PC-9 (cell line): ENCODE measurements around the gene RBM5. TPM values are rescaled to one million over a fixed set of nuclear protein-coding genes. Genes with fewer than 3 reads are reported as not detected.
A peak's percentile ranks its signal among the peaks of the same experiment; 100 is the strongest.

Experiments
- BruUV-seq: library from RNA; stranded (reverse); fragments of 400-500 nt; replicated peaks from 2 replicates; lab custom pipeline; 2021; lab: Mats Ljungman, UMichigan
- CTCF ChIA-PET: fragments of 300-600 bp; sonication (Branson Sonifier 250); formaldehyde crosslinking; loops from one replicate; lab custom pipeline; 2022; ENCODE audit warnings: antibody characterized with exemption; lab: Charles Lee
- POLR2A ChIA-PET: fragments of 300-600 bp; sonication (Branson Sonifier 250); formaldehyde crosslinking; loops from one replicate; lab custom pipeline; 2022; ENCODE audit warnings: antibody characterized with exemption; ENCODE audit not compliant: unreplicated experiment; lab: Charles Lee
- DNase-seq, 2 experiments: peaks; one replicate each; pipeline versions ENCODE4 v3.0.0 to v3.0.0-alpha.2; 2015 to 2022; ENCODE audit warnings: mixed read lengths in 1 of 2
- H2AFZ ChIP-seq: fragments of 200-600 bp; sonication (generic); 2 replicates; pipeline ENCODE4 v1.8.1; 2017; ENCODE audit warnings: antibody characterized with exemption
- H3F3A ChIP-seq: fragments of 200-600 bp; sonication (generic); 2 replicates; pipeline ENCODE4 v1.8.1; 2017; ENCODE audit warnings: antibody characterized with exemption, mild to moderate bottlenecking, low read depth; ENCODE audit not compliant: insufficient read depth
- H3K27ac ChIP-seq: fragments of 200-600 bp; sonication (generic); 2 replicates; pipeline ENCODE4 v1.6.1; 2016; ENCODE audit warnings: mixed run types
- H3K27me3 ChIP-seq: fragments of 200-600 bp; sonication (generic); 2 replicates; pipeline ENCODE4 v1.6.1; 2016; ENCODE audit warnings: low read depth, mixed run types; ENCODE audit not compliant: insufficient read depth
- H3K36me3 ChIP-seq: fragments of 200-600 bp; sonication (generic); 2 replicates; pipeline ENCODE4 v1.6.1; 2016; ENCODE audit warnings: low read depth, mixed run types
- H3K4me1 ChIP-seq: fragments of 200-600 bp; sonication (generic); replicated peaks from 2 replicates; pipeline ENCODE4 v1.6.1; 2016; ENCODE audit warnings: mixed run types; ENCODE audit not compliant: insufficient read depth
- H3K4me2 ChIP-seq: fragments of 200-600 bp; sonication (generic); 2 replicates; pipeline ENCODE4 v1.6.1; 2017; ENCODE audit warnings: mixed run types
- H3K4me3 ChIP-seq: fragments of 200-600 bp; sonication (generic); 2 replicates; pipeline ENCODE4 v1.6.1; 2016; ENCODE audit warnings: mixed run types
- H3K79me2 ChIP-seq: fragments of 200-600 bp; sonication (generic); 2 replicates; pipeline ENCODE4 v1.6.1; 2017; ENCODE audit warnings: low read depth, mixed run types
- H3K9me2 ChIP-seq: fragments of 200-600 bp; sonication (generic); 2 replicates; pipeline ENCODE4 v1.8.1; 2017; ENCODE audit warnings: mild to moderate bottlenecking; ENCODE audit not compliant: insufficient read depth
- H3K9me3 ChIP-seq: fragments of 200-600 bp; sonication (generic); 2 replicates; pipeline ENCODE4 v1.8.1; 2016; ENCODE audit warnings: low read depth; ENCODE audit not compliant: insufficient read depth
- H4K20me1 ChIP-seq: fragments of 200-600 bp; sonication (generic); 2 replicates; pipeline ENCODE4 v1.8.1; 2017; ENCODE audit not compliant: insufficient read depth
- CTCF ChIP-seq: fragments of 200-600 bp; sonication (generic); conservative IDR thresholded peaks from 2 replicates; pipeline ENCODE4 v1.6.1; 2017; ENCODE audit warnings: mixed run types, antibody characterized with exemption, mild to moderate bottlenecking, moderate library complexity
- EZH2 ChIP-seq: fragments of 200-600 bp; sonication (generic); IDR thresholded peaks from 2 replicates; pipeline ENCODE4 v1.8.0; 2017; ENCODE audit warnings: antibody characterized with exemption, low read depth
- intact Hi-C: fragments of 100-400 bp; cut with micrococcal nuclease; formaldehyde crosslinking; loops from one replicate; pipeline ENCODE4 v1.10.0; 2022; ENCODE audit not compliant: unreplicated experiment
- total RNA-seq: library from RNA; stranded (reverse); gene quantifications from 2 replicates; pipeline ENCODE4 v1.2.3, GENCODE V29; 2021

RBM5 gene
- total RNA-seq, 1 experiment from 2014 or later = 87.7 TPM

- Histone ChIP-seq H3K4me3 (peak overlapping the region; percentile 52; the same call in 1 of the 2 replicates), H2AFZ (no peak overlapping the region), H3F3A (no peaks in the 10 kb centered on the region), H3K27ac (no peak overlapping the region), H3K4me1 (peaks cover under 1% of the 10 kb centered on the region; the same call in 1 of the 2 replicates), H3K9me2 (no peaks in the 10 kb centered on the region), H4K20me1 (no peaks in the 10 kb centered on the region), H3K79me2 (no peaks in the 10 kb centered on the region), H3K9me3 (no peaks in the 10 kb centered on the region), H3K4me2 (peak overlapping the region; percentile 72), H3K36me3 (no peaks in the 10 kb centered on the region), H3K27me3 (no peaks in the 10 kb centered on the region)
- intact Hi-C loops = loop anchor here (1.0 kb wide), 3 partner anchors 11 to 35 kb away; no protein-coding TSS in a partner anchor
- no TSS peak for BruUV-seq
- TF ChIP-seq EZH2 (no peak), CTCF (no peak)
- POLR2A ChIA-PET = no interaction called here
- CTCF ChIA-PET = no interaction called here
- no peak for DNase-seq
These were observed 67.2 kb downstream of the RBM5 start for GRCh38 chr3:50155891-50156290.

- TF ChIP-seq CTCF (no peak), EZH2 (no peak)
- H3K9me2 ChIP-seq = no peaks in the 10 kb centered on the region
- no peak overlapping the region for H2AFZ ChIP-seq
- no peaks in the 10 kb centered on the region for H3K9me3 ChIP-seq
- no peak overlapping the region for H3K27ac ChIP-seq
- ChIA-PET POLR2A (interaction anchor here (0.5 to 0.7 kb wide), 2 partner anchors 79 to 148 kb away, joined by 3 to 9 read pairs; no protein-coding TSS in a partner anchor), CTCF (no interaction called here)
- no peaks in the 10 kb centered on the region for H3K27me3 ChIP-seq
- intact Hi-C loops = no loop called here
- TSS peak; percentile 59 for BruUV-seq
- H3K4me1 ChIP-seq = peaks cover 5% of the 10 kb centered on the region
- H4K20me1 ChIP-seq = no peaks in the 10 kb centered on the region
- H3F3A ChIP-seq = 0 out of 2 replicates have a peak, but pooled peaks cover 3% of the 10 kb centered on the region
- no peaks in the 10 kb centered on the region for H3K36me3 ChIP-seq
- no peak overlapping the region for H3K4me2 ChIP-seq
- H3K4me3 ChIP-seq = no peak overlapping the region
- no peaks in the 10 kb centered on the region for H3K79me2 ChIP-seq
- DNase-seq = no peak
These were observed 68.1 kb downstream of the RBM5 start for GRCh38 chr3:50156549-50157493.

GRCh38 chr3:50157827-50158529, 69.3 kb downstream of the RBM5 start:
- intact Hi-C loops = no loop called here
- no peaks in the 10 kb centered on the region for H4K20me1 ChIP-seq
- no peak overlapping the region for H3K4me3 ChIP-seq
- no peak for DNase-seq
- H3F3A ChIP-seq = 0 out of 2 replicates have a peak, but pooled peaks cover 3% of the 10 kb centered on the region
- no peaks in the 10 kb centered on the region for H3K79me2 ChIP-seq
- no peaks in the 10 kb centered on the region for H3K27me3 ChIP-seq
- CTCF ChIA-PET = no interaction called here
- no peaks in the 10 kb centered on the region for H3K36me3 ChIP-seq
- peaks cover 17% of the 10 kb centered on the region for H3K4me1 ChIP-seq
- no peaks in the 10 kb centered on the region for H3K9me2 ChIP-seq
- H2AFZ ChIP-seq = no peak overlapping the region
- no TSS peak for BruUV-seq
- no peak for TF ChIP-seq CTCF
- TF ChIP-seq EZH2 = no peak
- no peaks in the 10 kb centered on the region for H3K9me3 ChIP-seq
- H3K4me2 ChIP-seq = no peak overlapping the region
- H3K27ac ChIP-seq = no peak overlapping the region
- POLR2A ChIA-PET = interaction anchor here (0.6 kb wide), 1 partner anchor 316 kb away, joined by 3 read pairs; no protein-coding TSS in a partner anchor
